H1 (cell line): ENCODE measurements around the gene HDAC3. TPM values are rescaled to one million over a fixed set of nuclear protein-coding genes. Genes with fewer than 3 reads are reported as not detected.

Source experiments
- BRCA1 ChIP-seq: IDR thresholded peaks from 2 replicates; pipeline ENCODE4 v1.6.1; 2012; ENCODE audit warnings: low read depth, low read length, improper control_type of control experiment
- EP300 ChIP-seq, 2 experiments: IDR thresholded peaks; 1 replicate in 1 of 2; 2 replicates in 1 of 2; pipeline ENCODE4 v1.6.1; 2011 to 2012; ENCODE audit warnings: low read depth in 2 of 2, low read length in 2 of 2, mild to moderate bottlenecking in 2 of 2, borderline replicate concordance in 1 of 2, inconsistent platforms in 1 of 2, moderate library complexity in 1 of 2
- FOSL1 ChIP-seq: IDR thresholded peaks from 2 replicates; pipeline ENCODE4 v1.6.1; 2011; ENCODE audit warnings: mild to moderate bottlenecking, low read depth, low read length, moderate library complexity; ENCODE audit not compliant: insufficient read depth
- HDAC6 ChIP-seq: IDR thresholded peaks from one replicate; pipeline ENCODE4 v1.7.1; 2012; ENCODE audit warnings: low read depth, mild to moderate bottlenecking, inconsistent platforms, low read length, moderate library complexity
- PHF8 ChIP-seq: fragments of 200-600 bp; sonication (generic); conservative IDR thresholded peaks from 2 replicates; pipeline ENCODE4 v1.7.1; 2012; ENCODE audit warnings: low read depth, mild to moderate bottlenecking, inconsistent platforms, low read length, moderate library complexity
- POU5F1 ChIP-seq: IDR thresholded peaks from 2 replicates; pipeline ENCODE4 v1.6.1; 2011; ENCODE audit warnings: low read depth, mild to moderate bottlenecking, low read length, moderate library complexity
- SIRT6 ChIP-seq: IDR thresholded peaks from one replicate; pipeline ENCODE4 v1.7.1; 2012; ENCODE audit warnings: low read length, inconsistent platforms
- SP1 ChIP-seq: IDR thresholded peaks from 2 replicates; pipeline ENCODE4 v1.6.1; 2011; ENCODE audit warnings: low read depth, low read length
- TBP ChIP-seq: IDR thresholded peaks from 2 replicates; pipeline ENCODE4 v1.6.1; 2011; ENCODE audit warnings: low read depth, low read length, improper control_type of control experiment
- YY1 ChIP-seq: IDR thresholded peaks from 2 replicates; pipeline ENCODE4 v1.6.1; 2011; ENCODE audit warnings: low read depth, mild to moderate bottlenecking, low read length
- polyA plus RNA-seq, 7 experiments: library from polyadenylated mRNA; depleted of rRNA in 3 of 7; stranded (reverse) in 5 of 7; unstranded in 2 of 7; fragments of >200 nt in 5 of 7; fragments of 200-250 nt in 2 of 7; gene quantifications; 1 replicate in 5 of 7; 2 replicates in 1 of 7; 4 replicates in 1 of 7; pipeline versions ENCODE4 v1.2.1 to v1.2.3, GENCODE V29; 2011 to 2013; ENCODE audit warnings: missing spikeins in 2 of 7, mixed read lengths in 2 of 7
- total RNA-seq: library from RNA; stranded (reverse); fragmentation: NEBNext Ultra II Directional; extraction: Animal tissue kit (Norgen Biotek cat#: 25700); gene quantifications from 2 replicates; pipeline ENCODE4 v1.2.1, GENCODE V29; 2021
- TF ChIP-seq, protein P1 (sequence below): fragments of 300-600 bp; sonication (generic); IDR thresholded peaks from 2 replicates; pipeline ENCODE4 v1.7.1; 2012; ENCODE audit warnings: low read length, moderate library complexity, mild to moderate bottlenecking, inconsistent platforms; ENCODE audit not compliant: insufficient replicate concordance

The HDAC3 gene
- total and polyA plus RNA-seq, 2 of the 8 experiments (the other 6 are each of a cell fraction or from before 2014, with no cell fraction given): 99.0 to 120 TPM

DNA sequence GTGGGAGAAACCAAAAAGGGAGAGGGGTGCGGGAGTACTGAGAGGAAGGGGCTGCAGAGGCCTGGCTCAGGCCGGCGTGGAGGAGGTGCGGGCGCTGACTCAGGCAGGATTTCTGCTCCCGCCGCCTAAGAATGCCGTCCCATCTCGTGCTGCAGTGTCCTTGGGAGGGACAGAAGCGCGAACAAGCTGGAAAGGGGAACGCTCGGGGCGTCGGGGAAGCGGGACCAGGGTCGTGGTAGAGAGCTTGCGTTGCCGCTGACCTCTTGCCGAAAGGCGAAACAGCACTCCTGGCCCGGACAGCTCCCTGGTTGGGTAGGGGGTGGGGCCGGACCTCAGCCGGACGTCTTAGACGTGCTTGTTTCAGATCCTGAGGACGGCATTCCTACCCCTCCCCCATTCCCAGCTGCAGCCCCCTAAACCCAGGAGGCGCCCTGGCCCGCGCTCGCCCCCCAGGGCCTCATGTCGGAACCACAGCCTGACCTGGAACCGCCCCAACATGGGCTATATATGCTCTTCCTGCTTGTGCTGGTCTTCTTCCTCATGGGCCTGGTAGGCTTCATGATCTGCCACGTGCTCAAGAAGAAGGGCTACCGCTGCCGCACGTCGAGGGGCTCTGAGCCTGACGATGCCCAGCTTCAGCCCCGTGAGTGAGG, 1.2 kb upstream of the HDAC3 start (continued):
- TF ChIP-seq, protein P1, sequence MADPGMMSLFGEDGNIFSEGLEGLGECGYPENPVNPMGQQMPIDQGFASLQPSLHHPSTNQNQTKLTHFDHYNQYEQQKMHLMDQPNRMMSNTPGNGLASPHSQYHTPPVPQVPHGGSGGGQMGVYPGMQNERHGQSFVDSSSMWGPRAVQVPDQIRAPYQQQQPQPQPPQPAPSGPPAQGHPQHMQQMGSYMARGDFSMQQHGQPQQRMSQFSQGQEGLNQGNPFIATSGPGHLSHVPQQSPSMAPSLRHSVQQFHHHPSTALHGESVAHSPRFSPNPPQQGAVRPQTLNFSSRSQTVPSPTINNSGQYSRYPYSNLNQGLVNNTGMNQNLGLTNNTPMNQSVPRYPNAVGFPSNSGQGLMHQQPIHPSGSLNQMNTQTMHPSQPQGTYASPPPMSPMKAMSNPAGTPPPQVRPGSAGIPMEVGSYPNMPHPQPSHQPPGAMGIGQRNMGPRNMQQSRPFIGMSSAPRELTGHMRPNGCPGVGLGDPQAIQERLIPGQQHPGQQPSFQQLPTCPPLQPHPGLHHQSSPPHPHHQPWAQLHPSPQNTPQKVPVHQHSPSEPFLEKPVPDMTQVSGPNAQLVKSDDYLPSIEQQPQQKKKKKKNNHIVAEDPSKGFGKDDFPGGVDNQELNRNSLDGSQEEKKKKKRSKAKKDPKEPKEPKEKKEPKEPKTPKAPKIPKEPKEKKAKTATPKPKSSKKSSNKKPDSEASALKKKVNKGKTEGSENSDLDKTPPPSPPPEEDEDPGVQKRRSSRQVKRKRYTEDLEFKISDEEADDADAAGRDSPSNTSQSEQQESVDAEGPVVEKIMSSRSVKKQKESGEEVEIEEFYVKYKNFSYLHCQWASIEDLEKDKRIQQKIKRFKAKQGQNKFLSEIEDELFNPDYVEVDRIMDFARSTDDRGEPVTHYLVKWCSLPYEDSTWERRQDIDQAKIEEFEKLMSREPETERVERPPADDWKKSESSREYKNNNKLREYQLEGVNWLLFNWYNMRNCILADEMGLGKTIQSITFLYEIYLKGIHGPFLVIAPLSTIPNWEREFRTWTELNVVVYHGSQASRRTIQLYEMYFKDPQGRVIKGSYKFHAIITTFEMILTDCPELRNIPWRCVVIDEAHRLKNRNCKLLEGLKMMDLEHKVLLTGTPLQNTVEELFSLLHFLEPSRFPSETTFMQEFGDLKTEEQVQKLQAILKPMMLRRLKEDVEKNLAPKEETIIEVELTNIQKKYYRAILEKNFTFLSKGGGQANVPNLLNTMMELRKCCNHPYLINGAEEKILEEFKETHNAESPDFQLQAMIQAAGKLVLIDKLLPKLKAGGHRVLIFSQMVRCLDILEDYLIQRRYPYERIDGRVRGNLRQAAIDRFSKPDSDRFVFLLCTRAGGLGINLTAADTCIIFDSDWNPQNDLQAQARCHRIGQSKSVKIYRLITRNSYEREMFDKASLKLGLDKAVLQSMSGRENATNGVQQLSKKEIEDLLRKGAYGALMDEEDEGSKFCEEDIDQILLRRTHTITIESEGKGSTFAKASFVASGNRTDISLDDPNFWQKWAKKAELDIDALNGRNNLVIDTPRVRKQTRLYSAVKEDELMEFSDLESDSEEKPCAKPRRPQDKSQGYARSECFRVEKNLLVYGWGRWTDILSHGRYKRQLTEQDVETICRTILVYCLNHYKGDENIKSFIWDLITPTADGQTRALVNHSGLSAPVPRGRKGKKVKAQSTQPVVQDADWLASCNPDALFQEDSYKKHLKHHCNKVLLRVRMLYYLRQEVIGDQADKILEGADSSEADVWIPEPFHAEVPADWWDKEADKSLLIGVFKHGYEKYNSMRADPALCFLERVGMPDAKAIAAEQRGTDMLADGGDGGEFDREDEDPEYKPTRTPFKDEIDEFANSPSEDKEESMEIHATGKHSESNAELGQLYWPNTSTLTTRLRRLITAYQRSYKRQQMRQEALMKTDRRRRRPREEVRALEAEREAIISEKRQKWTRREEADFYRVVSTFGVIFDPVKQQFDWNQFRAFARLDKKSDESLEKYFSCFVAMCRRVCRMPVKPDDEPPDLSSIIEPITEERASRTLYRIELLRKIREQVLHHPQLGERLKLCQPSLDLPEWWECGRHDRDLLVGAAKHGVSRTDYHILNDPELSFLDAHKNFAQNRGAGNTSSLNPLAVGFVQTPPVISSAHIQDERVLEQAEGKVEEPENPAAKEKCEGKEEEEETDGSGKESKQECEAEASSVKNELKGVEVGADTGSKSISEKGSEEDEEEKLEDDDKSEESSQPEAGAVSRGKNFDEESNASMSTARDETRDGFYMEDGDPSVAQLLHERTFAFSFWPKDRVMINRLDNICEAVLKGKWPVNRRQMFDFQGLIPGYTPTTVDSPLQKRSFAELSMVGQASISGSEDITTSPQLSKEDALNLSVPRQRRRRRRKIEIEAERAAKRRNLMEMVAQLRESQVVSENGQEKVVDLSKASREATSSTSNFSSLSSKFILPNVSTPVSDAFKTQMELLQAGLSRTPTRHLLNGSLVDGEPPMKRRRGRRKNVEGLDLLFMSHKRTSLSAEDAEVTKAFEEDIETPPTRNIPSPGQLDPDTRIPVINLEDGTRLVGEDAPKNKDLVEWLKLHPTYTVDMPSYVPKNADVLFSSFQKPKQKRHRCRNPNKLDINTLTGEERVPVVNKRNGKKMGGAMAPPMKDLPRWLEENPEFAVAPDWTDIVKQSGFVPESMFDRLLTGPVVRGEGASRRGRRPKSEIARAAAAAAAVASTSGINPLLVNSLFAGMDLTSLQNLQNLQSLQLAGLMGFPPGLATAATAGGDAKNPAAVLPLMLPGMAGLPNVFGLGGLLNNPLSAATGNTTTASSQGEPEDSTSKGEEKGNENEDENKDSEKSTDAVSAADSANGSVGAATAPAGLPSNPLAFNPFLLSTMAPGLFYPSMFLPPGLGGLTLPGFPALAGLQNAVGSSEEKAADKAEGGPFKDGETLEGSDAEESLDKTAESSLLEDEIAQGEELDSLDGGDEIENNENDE: no peak
- TF ChIP-seq HDAC6 (no peak), PHF8 (no peak; the same call in 1 of the 2 replicates), SIRT6 (no peak), BRCA1 (no peak), EP300 (IDR thresholded peaks at IDR 0.05; ENCODE audit: borderline replicate concordance in 1 of 2, low read depth in 2 of 2, low read length in 2 of 2) (no peak), POU5F1 (no peak), SP1 (peak; percentile 86), YY1 (0 out of 2 replicates have a peak, but pooled peaks have one; percentile 32), TBP (no peak), FOSL1 (no peak)
